Measurements from ENCODE around the gene ECT2L.

Gene ECT2L

DNA sequence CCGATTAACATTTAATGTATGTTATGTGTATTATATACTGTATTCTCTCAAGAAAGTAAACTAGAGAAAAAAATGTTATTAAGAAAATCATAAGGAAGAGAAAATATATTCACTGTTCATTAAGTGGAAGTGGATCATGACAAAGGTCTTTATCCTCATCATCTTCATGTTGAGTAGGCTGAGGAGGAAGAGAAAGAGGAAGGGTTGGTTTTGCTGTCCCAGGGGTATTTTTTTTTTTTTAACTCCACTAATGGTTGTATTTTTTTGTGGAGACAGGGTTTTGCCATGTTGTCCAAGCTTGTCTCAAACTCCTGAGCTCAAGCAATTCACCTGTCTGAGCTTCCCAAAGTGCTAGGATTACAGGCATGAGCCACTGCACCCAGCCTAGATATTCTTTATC, 11.0 kb downstream of the ECT2L start:
- no peak for DNase-seq

DNA sequence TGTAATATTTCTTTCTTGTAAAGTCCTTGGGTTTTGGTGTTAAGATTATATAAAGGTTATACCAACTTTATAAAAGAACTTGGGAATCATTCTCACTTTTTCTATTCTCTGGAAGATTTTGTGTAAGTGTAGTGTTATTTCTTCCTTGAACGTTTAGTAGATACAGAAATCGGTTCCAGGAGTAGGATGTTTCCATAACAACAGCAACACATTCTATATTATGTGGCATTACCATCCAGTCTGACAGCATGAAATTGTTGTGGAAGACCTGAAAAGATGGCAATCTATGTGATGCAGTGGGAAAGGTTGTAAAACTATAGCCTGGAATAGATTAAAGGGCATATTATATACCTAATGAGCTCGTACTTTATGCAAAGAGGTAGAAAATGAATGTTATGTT, 13.8 kb downstream of the ECT2L start:
- DNase-seq, result no peak

DNA sequence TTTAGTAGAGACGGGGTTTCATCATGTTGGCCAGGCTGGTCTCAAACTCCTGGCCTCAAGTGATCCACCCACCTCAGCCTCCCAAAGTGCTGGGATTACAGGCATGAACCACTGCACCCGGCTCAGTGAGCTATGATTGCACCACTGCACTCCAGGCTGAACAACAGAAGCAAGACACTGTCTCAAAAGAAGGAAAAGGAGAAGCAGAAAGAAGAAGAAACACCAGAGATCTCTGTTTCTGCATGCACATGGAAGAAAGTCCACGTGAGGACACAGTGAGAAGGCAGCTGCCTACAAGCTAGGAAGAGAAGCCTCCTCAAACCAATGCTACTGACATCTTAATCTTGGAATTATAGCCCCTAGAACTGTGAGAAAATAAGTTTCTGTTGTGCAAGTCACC, 16.0 kb downstream of the ECT2L start:
- no peak for DNase-seq

DNA sequence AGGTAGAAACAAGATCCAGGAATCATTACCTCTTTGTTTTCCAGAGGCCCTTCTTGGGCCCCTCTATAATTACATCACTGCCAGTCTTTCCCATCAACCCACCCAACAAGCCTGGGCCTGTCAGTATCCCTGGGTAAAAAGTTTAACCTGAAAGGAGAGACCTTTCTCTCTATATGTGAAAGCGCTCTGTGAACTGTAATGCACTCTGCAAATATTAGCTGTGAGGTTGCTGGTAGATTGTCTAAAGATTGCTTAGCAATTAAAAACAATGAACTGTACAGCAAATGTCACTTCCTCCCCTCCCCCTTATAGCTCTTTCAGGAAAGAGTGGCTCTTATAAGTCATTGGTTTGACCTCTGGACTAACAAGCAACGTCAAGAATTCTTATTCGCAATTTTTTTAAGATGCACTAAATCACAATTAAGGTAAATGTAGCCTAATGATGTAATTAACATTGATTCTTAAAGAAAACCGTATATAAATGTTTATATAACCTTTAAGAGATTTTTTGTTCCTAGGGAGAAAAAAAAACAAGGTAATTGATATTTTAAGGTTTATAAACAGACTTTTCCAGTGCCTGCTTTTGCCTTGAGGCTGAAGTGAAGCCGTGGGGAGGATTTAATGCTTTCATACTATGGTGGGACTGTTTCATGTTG, 18.4 kb downstream of the ECT2L start:
- no peak for DNase-seq

DNA sequence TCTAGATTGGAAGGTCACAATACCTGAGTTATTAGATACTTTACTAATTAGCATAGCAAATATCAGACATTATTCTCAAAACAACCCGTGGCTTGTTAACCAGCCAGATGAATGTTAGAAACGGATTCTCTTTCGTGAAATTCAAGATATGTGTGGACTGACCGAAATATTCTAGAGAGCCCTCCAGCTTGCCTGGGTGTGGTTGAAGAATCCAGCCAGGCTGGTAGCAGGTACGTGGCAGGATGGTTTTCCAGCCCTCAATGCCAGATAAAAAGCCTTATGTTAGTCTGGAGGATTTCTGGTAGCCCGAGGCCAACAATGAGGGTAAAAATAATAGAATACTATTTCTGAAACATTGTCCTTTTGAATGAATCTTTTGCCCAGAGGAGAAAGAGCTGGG, 19.3 kb downstream of the ECT2L start:
- DNase-seq, result no peak

DNA sequence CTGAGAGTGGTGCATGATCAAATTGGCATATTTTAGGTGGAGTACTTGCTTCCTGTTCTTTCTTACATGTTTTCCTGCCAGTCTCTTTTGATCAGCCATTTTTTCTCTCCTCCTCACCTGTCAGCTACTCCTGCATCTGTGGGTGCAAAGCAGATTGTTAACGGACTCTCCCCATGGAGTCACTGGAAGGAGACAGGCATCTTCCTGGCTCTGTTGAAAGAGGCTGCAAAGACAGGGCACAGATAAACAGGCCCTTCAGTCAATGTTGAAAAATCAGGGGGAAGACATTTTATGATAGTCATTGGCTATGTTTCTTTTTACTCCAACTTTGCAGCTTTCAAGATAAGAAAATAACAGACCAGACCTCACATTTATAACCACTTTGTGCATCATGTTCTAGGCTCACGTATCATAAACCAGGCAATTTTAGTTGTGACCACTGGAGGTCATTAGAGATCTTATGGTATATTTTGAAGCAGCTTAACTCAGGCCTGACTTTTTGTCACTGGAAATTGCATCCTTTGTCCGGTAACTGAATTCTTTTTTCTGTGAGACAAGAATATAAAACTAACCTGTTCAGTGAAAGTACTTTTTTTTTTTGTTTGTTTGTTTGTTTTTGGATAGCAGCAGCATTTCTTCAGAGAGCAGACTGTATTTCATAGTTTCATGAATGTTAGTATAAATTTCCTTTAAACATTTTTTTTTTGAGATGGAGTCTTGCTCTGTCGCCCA, 20.1 kb downstream of the ECT2L start:
- DNase-seq, result no peak

DNA sequence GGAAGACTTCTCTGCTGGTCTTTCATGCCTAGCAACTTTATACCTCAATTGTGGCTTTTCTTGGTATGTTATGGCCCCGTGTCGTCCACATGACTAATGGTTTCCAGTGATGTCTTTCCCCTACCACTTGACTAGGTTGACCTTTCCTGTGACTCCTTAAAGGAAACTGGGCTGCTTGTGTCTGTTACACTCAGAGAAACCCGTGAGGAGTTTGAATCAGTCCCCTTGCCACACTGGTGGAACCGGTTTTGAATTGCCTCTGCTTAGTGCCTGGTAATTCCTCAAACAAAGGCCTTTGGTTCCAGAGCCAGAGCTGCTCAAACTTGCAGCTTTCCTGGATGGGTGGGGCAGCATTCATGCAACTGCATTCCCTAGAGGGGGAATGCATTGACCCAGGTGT, 21.9 kb downstream of the ECT2L start:
- no peak for DNase-seq

DNA sequence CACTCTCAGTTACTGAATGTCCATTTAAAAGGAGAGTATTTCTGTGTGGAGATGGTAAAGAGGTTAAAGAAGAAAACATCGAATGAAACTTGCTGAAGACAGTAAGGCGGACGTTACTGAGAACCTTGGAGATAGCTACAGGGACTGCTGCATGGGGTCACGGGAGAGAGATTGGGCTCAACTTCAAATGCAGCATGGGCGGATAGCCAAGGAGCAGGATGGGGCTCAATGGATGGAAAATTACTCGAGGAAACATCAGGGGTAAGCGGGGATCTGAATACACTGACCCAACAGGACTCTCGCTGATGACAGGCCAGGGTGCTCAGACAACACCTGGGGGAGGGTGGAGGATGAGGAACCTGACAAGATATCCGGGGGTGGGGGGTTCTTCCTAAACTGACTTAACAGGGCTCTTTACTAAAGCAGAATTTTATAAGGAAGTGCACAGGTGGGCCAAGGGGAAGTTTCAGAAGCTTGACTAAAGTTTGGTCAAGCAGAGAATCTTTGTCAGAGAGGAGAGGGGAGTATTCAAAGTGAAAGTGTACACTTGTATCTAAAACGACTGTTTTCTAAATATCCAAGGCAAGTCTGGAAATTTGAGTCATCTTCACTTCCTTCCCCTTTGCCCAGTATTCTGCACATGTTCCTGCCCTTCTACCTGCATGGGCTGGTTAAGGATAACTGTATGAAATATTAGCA, 22.8 kb downstream of the ECT2L start:
- DNase-seq, result no peak

DNA sequence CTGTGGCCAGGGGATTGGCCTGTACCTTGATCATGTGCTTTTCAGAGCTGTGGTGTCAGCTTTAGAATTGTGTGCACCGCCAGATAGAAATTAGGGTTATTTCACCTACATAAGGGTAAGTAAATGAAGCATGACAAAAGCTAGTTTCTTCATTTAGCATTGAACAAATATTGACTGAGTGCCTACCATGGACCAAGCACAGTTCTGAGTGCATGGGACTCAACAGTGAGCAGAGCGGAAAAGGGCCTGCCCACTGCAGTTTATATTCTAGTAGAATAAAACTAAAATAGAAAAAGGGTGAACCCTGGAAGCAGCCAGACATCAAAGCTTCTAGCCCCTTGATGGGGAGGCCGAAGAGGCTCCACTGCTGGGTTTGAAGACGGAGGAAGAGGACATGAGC, 25.6 kb downstream of the ECT2L start:
- no peak for DNase-seq

DNA sequence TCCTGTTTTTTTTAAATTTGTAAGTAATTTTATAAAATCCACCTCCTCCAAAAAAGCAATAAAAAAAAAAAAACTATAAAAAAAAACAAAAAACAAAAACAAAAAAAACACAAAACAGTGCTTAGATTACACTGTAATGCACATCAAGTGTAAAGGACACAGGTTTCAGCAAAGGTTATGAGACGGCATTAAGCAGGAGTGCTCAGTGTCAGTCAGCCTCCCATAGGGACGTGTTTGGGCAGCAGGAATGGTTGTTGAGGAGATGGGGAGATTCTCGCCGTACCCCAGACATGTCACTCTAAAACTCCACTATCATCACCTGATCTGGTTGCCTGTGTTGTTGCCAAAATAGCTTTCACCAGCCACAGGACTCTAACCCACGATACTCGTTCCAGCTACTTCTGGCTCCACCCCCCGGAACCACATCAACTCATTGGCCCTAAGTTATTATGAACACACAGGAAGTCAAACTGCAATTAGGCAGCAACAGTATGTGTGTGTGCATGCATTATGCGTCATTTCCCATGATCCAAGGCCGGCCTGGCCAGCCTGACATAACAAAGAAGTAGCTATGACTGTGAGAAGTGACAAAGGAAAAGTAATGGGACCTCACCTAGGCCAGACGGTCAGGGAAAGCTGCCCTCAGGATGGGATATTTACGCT, 28.7 kb downstream of the ECT2L start:
- peak; percentile 3 for DNase-seq

DNA sequence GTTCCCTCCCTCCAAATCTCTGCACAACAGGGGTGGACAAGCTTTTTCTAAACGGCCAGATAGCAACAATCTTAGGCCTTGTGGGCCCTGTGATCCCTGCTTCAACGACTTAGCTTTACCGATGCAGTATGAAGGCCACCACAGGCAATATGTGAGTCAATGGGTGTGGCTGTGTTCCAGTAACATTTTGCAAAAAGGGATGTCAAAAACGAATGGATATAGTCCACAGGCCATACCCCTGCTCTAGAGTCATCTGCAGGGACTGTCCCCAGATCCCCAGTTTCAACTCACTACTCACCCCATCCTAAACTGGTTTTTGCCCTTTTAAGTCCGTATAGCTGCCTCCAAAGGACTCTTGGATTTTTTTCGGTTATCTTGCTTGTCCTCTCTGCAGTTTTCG, 34.4 kb downstream of the ECT2L start:
- no peak for DNase-seq

DNA sequence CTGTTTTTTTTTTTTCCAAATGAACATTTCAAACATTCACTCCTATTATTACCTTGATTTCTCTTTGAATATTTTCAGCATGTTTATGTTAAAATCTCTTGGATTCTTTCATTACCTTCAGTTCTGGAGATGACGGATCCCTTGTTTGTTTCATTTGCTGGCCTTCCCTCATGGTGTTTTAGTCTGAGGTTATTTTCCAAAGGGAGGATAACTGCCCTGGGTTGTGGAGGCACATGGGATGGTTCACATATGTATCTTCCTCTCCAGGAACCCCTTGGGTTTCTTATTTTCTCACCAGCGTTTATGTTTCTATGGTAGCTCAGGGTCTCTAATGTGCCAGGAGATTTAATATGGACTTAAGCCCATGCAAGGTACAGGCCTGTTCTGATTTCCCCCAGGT, 36.3 kb downstream of the ECT2L start:
- no peak for DNase-seq

DNA sequence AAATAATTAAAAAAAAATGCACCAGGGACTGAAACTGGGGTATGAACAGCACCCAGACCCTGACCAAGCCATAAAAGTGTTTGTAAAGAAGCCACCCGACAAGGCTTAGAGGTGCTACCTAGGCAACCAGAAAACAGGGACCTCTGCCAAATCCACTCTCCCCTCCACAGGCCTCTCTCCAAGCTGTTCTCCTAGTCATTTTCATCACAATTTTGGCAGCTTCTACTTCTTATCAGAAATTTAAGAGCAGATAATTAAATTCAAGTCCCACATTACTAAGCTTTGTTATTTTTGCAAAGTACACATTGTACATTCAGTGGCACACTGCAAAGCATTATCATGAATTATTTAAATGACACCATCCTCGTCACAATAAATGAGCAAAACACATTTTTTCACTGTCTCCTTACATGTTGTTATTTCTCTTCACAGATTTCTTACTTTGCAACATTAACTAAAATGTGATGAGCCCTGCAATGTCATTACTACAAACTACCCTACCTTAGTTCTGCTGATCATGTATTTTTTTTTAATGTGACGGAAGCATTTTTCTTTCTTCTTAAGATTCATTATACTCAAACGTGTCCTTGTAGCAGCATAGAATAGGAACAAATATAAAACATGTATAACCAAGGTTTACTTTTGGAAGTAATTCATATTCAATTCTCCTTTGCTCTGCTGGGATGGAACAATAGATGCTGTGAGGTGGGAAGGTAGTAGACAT, 38.1 kb downstream of the ECT2L start:
- no peak for DNase-seq

DNA sequence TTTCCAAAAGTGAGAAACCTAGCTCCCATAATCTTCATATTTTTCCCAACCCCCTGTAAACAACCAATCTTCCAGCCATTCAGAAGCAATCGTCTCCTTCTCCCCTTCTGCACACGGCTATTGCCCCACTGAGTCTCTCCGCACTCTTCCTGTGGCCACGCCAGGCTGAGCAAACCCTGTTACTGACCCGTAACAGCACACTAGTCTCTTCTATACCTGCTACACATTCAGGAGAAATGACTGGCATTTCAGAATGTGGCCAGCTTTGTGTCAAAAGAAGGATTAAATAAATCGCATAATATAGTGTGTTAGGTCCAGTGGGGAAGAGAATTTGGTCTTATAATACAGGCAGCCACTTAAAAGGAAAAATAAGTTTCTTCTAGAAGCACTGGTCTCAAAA, 41.4 kb downstream of the ECT2L start:
- no peak for DNase-seq

DNA sequence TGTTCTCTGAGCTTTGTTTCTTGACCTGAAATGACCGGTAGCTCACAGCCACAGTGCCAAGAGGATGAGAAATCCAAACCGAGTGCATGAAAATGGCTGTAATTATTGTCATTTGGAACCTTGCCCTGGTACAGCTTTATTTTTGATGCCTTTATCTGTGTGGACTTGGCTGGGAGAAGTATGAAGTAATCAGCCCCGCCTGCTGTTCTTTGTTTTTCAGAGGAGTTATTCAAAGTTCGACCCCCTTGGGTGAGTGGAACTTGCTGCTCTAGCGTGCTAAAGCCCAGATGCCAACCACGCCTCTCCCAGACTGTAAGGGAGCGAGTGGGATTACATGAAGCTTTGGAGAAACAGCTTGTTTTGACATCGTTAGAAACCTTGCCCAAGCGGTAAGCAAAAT, 48.3 kb downstream of the ECT2L start:
- no peak for DNase-seq

DNA sequence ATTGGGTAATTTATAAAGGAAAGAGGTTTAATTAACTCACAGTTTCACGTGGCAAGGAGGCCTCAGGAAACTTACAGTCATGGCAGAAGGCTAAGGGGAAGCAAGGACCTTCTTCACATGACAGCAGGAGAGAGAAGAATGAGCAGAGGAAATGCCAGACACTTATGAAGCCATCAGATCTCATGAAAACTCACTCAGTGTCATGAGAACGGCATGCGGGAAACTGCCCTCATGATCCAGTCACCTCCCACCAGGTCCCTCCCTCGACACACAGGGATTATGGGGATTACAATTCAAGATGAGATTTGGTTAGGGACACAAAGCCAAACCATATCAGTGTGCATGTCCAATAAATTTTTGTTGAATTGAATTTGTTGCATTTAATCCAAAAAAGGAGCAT, 52.0 kb downstream of the ECT2L start:
- DNase-seq, result no peak

DNA sequence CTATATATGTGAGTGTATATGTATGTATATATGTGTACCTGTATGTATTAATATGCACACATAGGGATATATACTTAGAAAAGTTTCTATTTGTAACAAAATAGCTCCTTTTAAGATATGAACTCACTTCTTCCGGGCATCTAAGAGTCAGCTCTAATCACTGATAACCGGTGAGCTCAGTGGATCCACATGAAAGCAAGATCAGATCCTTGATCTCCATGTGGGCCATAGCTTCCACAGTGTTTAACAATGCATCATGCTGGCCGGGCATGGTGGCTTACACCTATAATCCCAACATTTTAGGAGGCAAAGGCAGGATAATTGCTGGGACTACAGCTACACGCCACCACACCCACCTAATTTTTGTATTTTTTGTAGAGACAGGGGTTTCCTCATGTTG, 52.6 kb downstream of the ECT2L start:
- no peak for DNase-seq

DNA sequence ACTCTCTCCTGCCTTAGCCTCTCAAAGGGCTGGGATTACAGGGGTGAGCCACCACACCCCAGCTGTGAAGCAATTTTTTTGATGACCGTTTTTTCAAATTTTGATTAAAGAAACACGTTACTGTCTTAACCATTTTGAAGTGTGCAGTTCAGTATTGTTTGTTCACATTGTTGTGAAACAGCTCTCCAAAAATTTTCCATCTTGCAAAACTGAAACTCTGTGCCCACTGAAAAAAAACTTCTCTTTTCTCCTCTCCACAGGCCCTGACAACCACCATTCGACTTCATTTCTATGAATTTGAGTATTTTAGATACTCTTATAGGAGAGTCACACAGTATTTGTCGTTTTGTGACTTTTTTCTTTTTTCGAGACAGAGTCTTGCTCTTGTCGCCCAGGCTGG, 53.9 kb downstream of the ECT2L start:
- no peak for DNase-seq

DNA sequence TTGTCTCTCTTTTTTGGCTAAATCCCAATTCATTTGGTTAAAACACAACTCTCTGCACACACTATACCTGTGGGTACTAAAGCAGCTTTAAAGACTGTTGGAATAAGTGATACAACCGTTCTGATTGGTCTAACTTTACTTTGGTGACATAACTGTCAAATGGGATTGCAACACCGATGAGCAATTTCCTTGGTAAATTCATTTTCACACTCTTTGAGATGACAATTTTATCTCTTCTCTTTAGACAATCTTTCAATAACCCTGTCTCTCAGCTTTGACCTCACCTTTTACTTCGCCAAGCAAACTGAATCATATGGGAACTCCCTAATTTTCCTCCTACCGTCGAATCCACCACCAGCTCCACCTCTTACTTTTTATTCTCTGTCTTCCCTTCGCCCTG, 60.8 kb downstream of the ECT2L start:
- DNase-seq, result no peak

DNA sequence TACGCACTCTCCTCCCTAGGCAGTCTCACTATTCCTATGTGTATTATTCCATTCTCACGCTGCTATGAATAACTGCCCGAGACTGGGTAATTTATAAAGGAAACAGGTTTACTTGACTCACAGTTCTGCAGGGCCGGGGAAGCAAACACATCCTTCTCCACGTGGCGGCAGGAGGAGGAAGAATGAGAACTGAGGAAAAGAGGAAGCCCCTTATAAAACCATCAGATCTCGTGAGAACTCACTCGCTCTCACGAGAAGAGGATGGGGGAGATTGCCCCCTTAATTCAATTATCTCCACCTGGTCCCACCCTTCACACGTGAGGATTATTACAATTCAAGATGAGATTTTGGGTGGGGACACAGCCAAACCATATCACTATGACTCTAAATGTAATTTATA, 61.9 kb downstream of the ECT2L start:
- DNase-seq, result no peak

DNA sequence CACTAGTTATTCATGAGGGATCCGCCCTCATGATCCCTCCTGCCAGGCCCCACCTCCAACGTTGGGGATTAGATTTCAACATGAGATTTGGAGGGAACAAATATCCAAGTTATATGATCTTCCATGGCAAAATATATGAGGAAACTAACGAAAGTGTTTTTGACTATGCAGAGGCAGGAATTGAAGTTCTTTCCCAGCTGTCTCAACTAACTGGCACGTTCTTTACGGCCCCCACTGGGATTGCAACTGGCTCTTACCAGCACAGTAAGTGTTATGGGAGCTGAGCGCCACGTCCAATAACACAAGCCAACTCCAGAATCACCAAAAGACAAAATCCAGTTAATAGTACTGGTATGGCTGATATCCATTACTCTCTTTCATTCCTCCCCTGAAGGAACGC, 66.6 kb downstream of the ECT2L start:
- DNase-seq, result no peak

DNA sequence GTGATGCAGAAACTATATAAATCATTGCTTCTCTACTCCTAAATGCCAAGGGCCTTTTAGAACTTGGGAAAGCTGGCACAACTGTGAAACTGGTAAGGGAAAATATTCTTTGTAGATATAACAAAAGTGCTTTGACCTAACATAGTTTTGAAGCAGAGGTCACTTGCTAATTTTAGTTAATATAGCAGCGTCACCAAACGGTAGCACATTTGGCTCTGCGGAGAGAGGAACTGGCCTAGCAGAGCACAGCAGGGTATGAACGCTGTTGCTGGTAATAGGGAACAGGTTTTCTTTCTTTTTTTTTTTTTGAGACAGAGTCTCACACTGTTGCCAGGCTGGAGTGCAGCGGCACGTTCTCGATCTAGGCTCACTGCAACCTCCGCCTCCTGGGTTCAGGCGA, 67.4 kb downstream of the ECT2L start:
- DNase-seq, result no peak

DNA sequence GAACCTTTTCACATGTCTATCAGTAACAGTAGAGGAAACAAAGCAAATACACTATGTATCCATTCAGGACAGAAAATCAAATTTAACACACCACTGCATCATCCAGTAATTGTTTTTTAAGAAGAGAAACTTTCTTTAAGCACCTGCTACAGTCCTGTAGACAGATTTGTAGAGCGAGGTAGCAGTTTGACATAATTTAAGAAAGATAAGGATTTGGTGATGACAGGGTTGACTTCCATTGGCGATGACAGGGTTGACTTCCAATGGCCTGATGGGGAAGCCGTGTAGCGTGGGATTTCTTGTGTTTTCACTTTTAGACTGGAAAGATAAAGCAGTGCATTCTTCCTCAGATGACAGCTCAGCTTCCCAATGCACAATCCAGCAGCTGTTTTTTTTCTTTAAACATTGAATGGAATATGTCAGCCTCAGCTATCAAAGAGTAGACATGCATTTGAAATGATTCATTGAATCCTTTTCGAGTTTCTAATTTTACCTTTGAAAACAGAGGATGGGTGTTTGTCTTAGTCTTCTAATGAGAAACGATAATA, 68.5 kb downstream of the ECT2L start:
- no peak for DNase-seq
